ENCODE results near the gene ZBTB8B. TPM values are rescaled to one million over a fixed set of nuclear protein-coding genes. Genes with fewer than 3 reads are reported as not detected.

Gene ZBTB8B
- total RNA-seq, 1 experiment from 2014 or later, result 1.9 TPM

DNA sequence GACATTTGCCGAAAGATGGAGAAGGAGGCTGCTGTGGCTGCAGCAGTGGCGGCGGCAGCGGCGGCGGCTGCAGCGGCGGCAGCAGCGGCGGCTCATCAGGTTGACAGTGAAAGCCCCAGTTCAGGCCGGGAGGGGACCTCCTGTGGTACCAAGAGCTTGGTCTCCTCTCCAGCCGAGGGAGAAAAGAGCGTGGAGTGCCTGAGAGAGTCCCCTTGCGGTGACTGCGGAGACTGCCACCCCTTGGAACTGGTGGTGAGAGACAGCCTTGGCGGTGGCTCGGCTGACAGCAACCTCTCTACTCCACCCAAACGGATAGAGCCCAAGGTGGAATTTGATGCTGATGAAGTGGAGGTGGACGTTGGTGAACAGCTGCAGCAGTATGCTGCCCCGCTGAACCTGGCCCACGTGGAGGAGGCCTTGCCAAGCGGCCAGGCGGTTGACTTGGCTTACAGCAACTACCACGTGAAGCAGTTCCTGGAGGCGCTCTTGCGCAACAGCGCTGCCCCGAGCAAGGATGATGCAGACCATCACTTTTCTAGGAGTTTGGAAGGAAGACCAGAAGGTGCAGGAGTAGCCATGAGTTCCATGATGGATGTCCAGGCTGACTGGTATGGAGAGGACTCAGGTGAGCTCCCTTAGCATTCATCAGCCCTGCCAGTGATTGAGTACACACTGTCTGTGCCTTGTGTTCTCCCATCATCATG lies 6.3 kb downstream of the ZBTB8B start:
- Histone ChIP-seq H2BK5ac (ENCODE audit: insufficient read length, low read length) (no peak overlapping the region), H3K4me1 (ENCODE audit: insufficient read depth, low read length) (no peaks in the 10 kb centered on the region), H4K91ac (ENCODE audit: insufficient read length, low read depth, low read length) (no peak overlapping the region), H3K23me2 (ENCODE audit: insufficient read length, low read depth, low read length, poor library complexity, severe bottlenecking) (no peaks in the 10 kb centered on the region), H2BK20ac (ENCODE audit: low read depth, low read length, poor library complexity, severe bottlenecking) (no peak overlapping the region), H2AK5ac (ENCODE audit: insufficient read length, low read length) (no peak overlapping the region), H2BK12ac (ENCODE audit: insufficient read length, low read depth, low read length) (no peak overlapping the region), H3K23ac (ENCODE audit: insufficient read length, low read depth, low read length) (no peak overlapping the region), H3K18ac (ENCODE audit: insufficient read length, low read depth, low read length) (no peak overlapping the region), H2AFZ (ENCODE audit: low read length) (no peak overlapping the region), H3K27ac (ENCODE audit: insufficient read length, low read depth, low read length) (no peak overlapping the region), H3K79me1 (ENCODE audit: insufficient read depth, low read depth, low read length, poor library complexity, severe bottlenecking) (no peaks in the 10 kb centered on the region), H3K4ac (ENCODE audit: low read depth, low read length) (no peak overlapping the region), H3K14ac (ENCODE audit: insufficient read depth, low read length) (no peak overlapping the region), H4K5ac (ENCODE audit: insufficient read length, low read depth, low read length) (no peak overlapping the region), H4K20me1 (ENCODE audit: control insufficient read depth, insufficient read depth, insufficient read length) (no peaks in the 10 kb centered on the region), H3K9ac (ENCODE audit: extremely low read depth, insufficient read length, low read length) (no peak overlapping the region), H2BK120ac (ENCODE audit: low read depth, low read length, poor library complexity, severe bottlenecking) (no peak overlapping the region), H3K4me2 (ENCODE audit: insufficient read depth, insufficient read length, low read length) (no peak overlapping the region), H2BK15ac (ENCODE audit: low read depth, low read length) (no peak overlapping the region), H3T11ph (ENCODE audit: low read length) (no peak overlapping the region), H3K9me3 (ENCODE audit: control insufficient read depth, low read depth, low read length) (no peaks in the 10 kb centered on the region), H3K56ac (ENCODE audit: insufficient read length, low read depth, low read length) (no peak overlapping the region), H3K79me2 (ENCODE audit: insufficient read depth, low read length) (no peaks in the 10 kb centered on the region), H4K8ac (replicated peaks; ENCODE audit: insufficient read length, low read depth, low read length) (no peak overlapping the region), H3K27me3 (ENCODE audit: insufficient read depth, low read length) (no peaks in the 10 kb centered on the region)
- peak; percentile 81 for DNase-seq
- H3K4me1 Mint-ChIP-seq, result no peaks in the 10 kb centered on the region; a peak in 1 of 4 replicates
- WGBS (ENCODE audit: extremely low coverage, insufficient read length, low lambda C conversion rate), result no CpG with 5 or more reads among the region's 28 CpGs
- TF ChIP-seq, protein P1, sequence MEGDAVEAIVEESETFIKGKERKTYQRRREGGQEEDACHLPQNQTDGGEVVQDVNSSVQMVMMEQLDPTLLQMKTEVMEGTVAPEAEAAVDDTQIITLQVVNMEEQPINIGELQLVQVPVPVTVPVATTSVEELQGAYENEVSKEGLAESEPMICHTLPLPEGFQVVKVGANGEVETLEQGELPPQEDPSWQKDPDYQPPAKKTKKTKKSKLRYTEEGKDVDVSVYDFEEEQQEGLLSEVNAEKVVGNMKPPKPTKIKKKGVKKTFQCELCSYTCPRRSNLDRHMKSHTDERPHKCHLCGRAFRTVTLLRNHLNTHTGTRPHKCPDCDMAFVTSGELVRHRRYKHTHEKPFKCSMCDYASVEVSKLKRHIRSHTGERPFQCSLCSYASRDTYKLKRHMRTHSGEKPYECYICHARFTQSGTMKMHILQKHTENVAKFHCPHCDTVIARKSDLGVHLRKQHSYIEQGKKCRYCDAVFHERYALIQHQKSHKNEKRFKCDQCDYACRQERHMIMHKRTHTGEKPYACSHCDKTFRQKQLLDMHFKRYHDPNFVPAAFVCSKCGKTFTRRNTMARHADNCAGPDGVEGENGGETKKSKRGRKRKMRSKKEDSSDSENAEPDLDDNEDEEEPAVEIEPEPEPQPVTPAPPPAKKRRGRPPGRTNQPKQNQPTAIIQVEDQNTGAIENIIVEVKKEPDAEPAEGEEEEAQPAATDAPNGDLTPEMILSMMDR (conservative IDR thresholded peaks at IDR 0.05), result peak; percentile 67
- H3K4me3 Mint-ChIP-seq, result no peak overlapping the region
- no peaks in the 10 kb centered on the region for H3K9me3 Mint-ChIP-seq
- H3K27ac Mint-ChIP-seq, result no peak overlapping the region
- H3K27me3 Mint-ChIP-seq (ENCODE audit: low read depth), result no peaks in the 10 kb centered on the region
- no peaks in the 10 kb centered on the region; a peak in 3 of 7 replicates for H3K36me3 Mint-ChIP-seq (ENCODE audit: insufficient read depth in 1 of 3, low read depth in 3 of 3)

All from H9 (cell line).